Ishikawa (cell line): ENCODE data around the gene AKT1.

ENCODE experiments used
- CEBPB ChIP-seq: IDR thresholded peaks from 2 replicates; pipeline ENCODE4 v1.6.1; 2012
- CREB1 ChIP-seq: IDR thresholded peaks from 2 replicates; pipeline ENCODE4 v1.6.1; 2012; ENCODE audit warnings: low read depth
- EGR1 ChIP-seq: IDR thresholded peaks from 2 replicates; pipeline ENCODE4 v1.6.1; 2012
- EP300 ChIP-seq: IDR thresholded peaks from 2 replicates; pipeline ENCODE4 v1.6.1; 2012; ENCODE audit warnings: borderline replicate concordance
- NFIC ChIP-seq: IDR thresholded peaks from 2 replicates; pipeline ENCODE4 v1.6.1; 2012
- RAD21 ChIP-seq: IDR thresholded peaks from 2 replicates; pipeline ENCODE4 v1.6.1; 2012; ENCODE audit warnings: low read depth
- REST ChIP-seq: IDR thresholded peaks from 2 replicates; pipeline ENCODE4 v1.6.1; 2012; ENCODE audit warnings: low read depth, mild to moderate bottlenecking
- TAF1 ChIP-seq: IDR thresholded peaks from 2 replicates; pipeline ENCODE4 v1.6.1; 2012; ENCODE audit warnings: low read depth, mild to moderate bottlenecking
- TEAD4 ChIP-seq: IDR thresholded peaks from 2 replicates; pipeline ENCODE4 v1.6.1; 2012
- USF1 ChIP-seq: IDR thresholded peaks from 2 replicates; pipeline ENCODE4 v1.6.1; 2012
- YY1 ChIP-seq: IDR thresholded peaks from 2 replicates; pipeline ENCODE4 v1.6.1; 2012; ENCODE audit warnings: low read depth
- ZBTB7A ChIP-seq: IDR thresholded peaks from 2 replicates; pipeline ENCODE4 v1.6.1; 2012; ENCODE audit warnings: low read depth
- TF ChIP-seq, protein P1 (sequence below): IDR thresholded peaks from 2 replicates; pipeline ENCODE4 v1.6.1; 2012

DNA sequence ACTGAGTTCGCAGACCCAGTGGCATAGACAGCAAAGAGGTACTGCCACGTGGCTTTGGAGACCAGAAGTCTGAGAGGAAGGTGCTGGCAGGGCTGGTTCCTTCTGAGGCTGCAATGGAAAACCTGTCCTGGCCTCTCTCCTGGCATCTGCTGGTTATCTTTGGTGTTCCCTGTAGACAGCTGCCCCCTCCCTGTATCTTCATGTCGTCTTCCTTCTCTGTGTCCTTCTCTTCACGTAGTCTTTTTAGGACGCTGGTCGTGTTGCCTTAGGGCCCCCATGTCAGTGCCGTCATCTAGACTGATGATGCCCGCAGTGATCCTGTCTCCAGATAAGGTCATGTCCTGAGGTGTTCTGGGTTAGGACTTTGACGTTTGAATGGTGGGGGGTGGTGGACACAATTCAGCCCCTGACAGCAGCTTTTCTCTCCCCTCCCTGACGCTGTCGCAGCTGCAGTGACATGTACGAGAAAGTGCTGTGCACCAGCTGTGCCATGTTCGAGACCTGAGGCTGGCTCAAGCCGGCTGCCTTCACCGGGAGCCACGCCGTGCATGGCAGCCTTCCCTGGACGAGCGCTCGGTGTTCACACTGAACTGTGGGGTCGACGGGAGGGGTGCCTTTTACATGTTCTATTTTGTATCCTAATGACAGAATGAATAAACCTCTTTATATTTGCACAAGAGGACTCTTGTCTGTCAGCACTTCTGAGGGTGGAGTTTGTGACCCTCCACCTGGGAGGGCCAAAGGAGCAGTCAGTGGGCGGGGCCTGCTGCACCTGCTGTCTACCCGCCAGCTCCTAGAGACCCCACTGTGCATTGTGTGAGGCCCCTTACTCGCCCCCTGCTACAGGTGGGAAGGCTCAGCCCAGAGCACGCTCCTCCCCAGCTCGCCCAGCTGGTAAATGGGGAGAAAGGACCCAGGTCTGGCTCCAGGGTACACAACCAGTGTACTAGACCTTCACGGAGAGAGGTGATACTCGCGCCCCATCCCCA, 36.3 kb downstream of the AKT1 start:
- TF ChIP-seq CEBPB (no peak), RAD21 (no peak), REST (no peak), ZBTB7A (no peak), EP300 (no peak), CREB1 (no peak), EGR1 (no peak), NFIC (no peak), TAF1 (no peak), TEAD4 (no peak), USF1 (no peak), YY1 (no peak)
- TF ChIP-seq, protein P1, sequence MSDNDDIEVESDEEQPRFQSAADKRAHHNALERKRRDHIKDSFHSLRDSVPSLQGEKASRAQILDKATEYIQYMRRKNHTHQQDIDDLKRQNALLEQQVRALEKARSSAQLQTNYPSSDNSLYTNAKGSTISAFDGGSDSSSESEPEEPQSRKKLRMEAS = no peak
